Measurements from ENCODE around the gene PTPN21.

GRCh38 chr14:88572117-88572516 is 17.3 kb upstream of the PTPN21 start:
- TF ChIP-seq CTCF (IDR thresholded peaks at IDR 0.05), result no peak
- no peak for TF ChIP-seq POLR2A (IDR thresholded peaks at IDR 0.05)
